Gastrocnemius medialis (tissue), 4 donors: ENCODE data around the gene AP1B1.

Experiments
- CTCF ChIP-seq, 5 experiments: fragments of 450-650 bp in 3 of 5; fragments of 200-600 bp in 2 of 5; sonication (generic) in 2 of 5; IDR thresholded peaks in 4 of 5; conservative IDR thresholded peaks in 1 of 5; 1 replicate in 4 of 5; 2 replicates in 1 of 5; pipeline ENCODE4 v1.5.1; 2016 to 2019; ENCODE audit warnings: antibody characterized with exemption in 5 of 5, mild to moderate bottlenecking in 3 of 5, moderate library complexity in 3 of 5
- POLR2A ChIP-seq, 2 donors: fragments of 450-650 bp; IDR thresholded peaks; one replicate each; pipeline ENCODE4 v1.6.1; 2017; ENCODE audit warnings: antibody characterized with exemption in 2 of 2, mild to moderate bottlenecking in 2 of 2, moderate library complexity in 2 of 2

GRCh38 chr22:29288837-29289236 is 99.5 kb downstream of the AP1B1 start:
- TF ChIP-seq CTCF (IDR thresholded peaks at IDR 0.05 in 4 of 5, conservative IDR thresholded peaks at IDR 0.05 in 1 of 5): no peak
- TF ChIP-seq POLR2A (IDR thresholded peaks at IDR 0.05): no peak
